ENCODE measurements around the gene SIT1.

Gene SIT1

GRCh38 chr9:35682051-35682450 is 31.3 kb upstream of the SIT1 start:
- no peak for DNase-seq

GRCh38 chr9:35681341-35682002 is 30.7 kb upstream of the SIT1 start:
- DNase-seq = no peak

- no peak for DNase-seq
Measured at GRCh38 chr9:35680331-35681105, 29.8 kb upstream of the SIT1 start.

- no peak for DNase-seq
Measured at GRCh38 chr9:35679766-35680330, 29.1 kb upstream of the SIT1 start.

GRCh38 chr9:35679091-35679490 is 28.4 kb upstream of the SIT1 start:
- DNase-seq = no peak

GRCh38 chr9:35675732-35676392 is 25.1 kb upstream of the SIT1 start:
- peak; percentile 52 for DNase-seq

- no peak for DNase-seq
Measured at GRCh38 chr9:35675204-35675603, 24.5 kb upstream of the SIT1 start.

GRCh38 chr9:35674025-35674361 is 23.3 kb upstream of the SIT1 start:
- no peak for DNase-seq

- no peak for DNase-seq
Measured at GRCh38 chr9:35673132-35674024, 22.6 kb upstream of the SIT1 start, which contains the start of gene CA9. TSS of gene CA9 (plus strand) at chr9:35673928. CDS start at chr9:35673960, 32 bp downstream.

GRCh38 chr9:35669331-35670145 is 18.8 kb upstream of the SIT1 start:
- no peak for DNase-seq

- no peak for DNase-seq
Measured at GRCh38 chr9:35667939-35668338, 17.2 kb upstream of the SIT1 start.

GRCh38 chr9:35666549-35666948 is 15.8 kb upstream of the SIT1 start:
- no peak for DNase-seq

- DNase-seq = no peak
Measured at GRCh38 chr9:35666045-35666444, 15.3 kb upstream of the SIT1 start.

- DNase-seq = no peak
Measured at GRCh38 chr9:35665471-35665818, 14.7 kb upstream of the SIT1 start.

- DNase-seq = peak; percentile 62
Measured at GRCh38 chr9:35664531-35665470, 14.1 kb upstream of the SIT1 start, which contains the start of gene ARHGEF39. TSS of gene ARHGEF39 (minus strand) at chr9:35665195. CDS start at chr9:35665169, 26 bp downstream.

- DNase-seq = no peak
Measured at GRCh38 chr9:35662437-35662836, 11.7 kb upstream of the SIT1 start.

- peak; percentile 47 for DNase-seq
Measured at GRCh38 chr9:35661756-35662350, 11.1 kb upstream of the SIT1 start.

GRCh38 chr9:35660966-35661415 is 10.3 kb upstream of the SIT1 start:
- no peak for DNase-seq

GRCh38 chr9:35659340-35659739 is 8.6 kb upstream of the SIT1 start:
- no peak for DNase-seq

- DNase-seq = no peak
Measured at GRCh38 chr9:35658968-35659220, 8.2 kb upstream of the SIT1 start.
